Body of pancreas (tissue), 4 donors: ENCODE results near the gene UBALD1. TPM values are rescaled to one million over a fixed set of nuclear protein-coding genes. Genes with fewer than 3 reads are reported as not detected.

Experiments
- ATAC-seq: fragments of 150-250 bp; one replicate; pipeline ENCODE4 v1.9.1; 2016
- DNase-seq, 4 donors: peaks; one replicate each; pipeline ENCODE4 v3.0.0-alpha.2; 2019
- H3K27ac ChIP-seq, 4 donors: fragments of 200-600 bp; sonication (generic); 1 replicate in 3 of 4; 2 replicates in 1 of 4; pipeline versions ENCODE4 v1.5.1 to v1.6.1; 2016 to 2019; ENCODE audit warnings: mild to moderate bottlenecking in 1 of 4, mixed read lengths in 1 of 4, moderate library complexity in 1 of 4
- H3K27me3 ChIP-seq, 2 donors: fragments of 200-600 bp; sonication (generic); one replicate each; pipeline ENCODE4 v1.6.0; 2016; ENCODE audit warnings: mild to moderate bottlenecking in 1 of 2
- H3K36me3 ChIP-seq, 2 donors: fragments of 200-600 bp; sonication (generic); replicated peaks in 1 of 2; 2 replicates each; pipeline ENCODE4 v1.5.1; 2016; ENCODE audit warnings: low read depth in 2 of 2; ENCODE audit not compliant: insufficient read depth in 1 of 2
- H3K4me1 ChIP-seq: fragments of 200-600 bp; sonication (generic); one replicate; pipeline ENCODE4 v1.6.0; 2016
- H3K4me3 ChIP-seq, 2 donors: fragments of 200-600 bp; sonication (generic); 1 replicate in 1 of 2; 2 replicates in 1 of 2; pipeline ENCODE4 v1.5.1; 2016 to 2019
- H3K9me3 ChIP-seq, 3 donors: fragments of 200-600 bp; sonication (generic); 1 replicate in 2 of 3; 2 replicates in 1 of 3; pipeline ENCODE4 v1.5.1; 2016
- CTCF ChIP-seq, 7 experiments: fragments of 450-650 bp in 4 of 7; fragments of 200-600 bp in 3 of 7; sonication (generic) in 3 of 7; IDR thresholded peaks; one replicate each; pipeline ENCODE4 v1.5.1; 2016 to 2019; ENCODE audit warnings: antibody characterized with exemption in 7 of 7
- POLR2A ChIP-seq, 3 donors: fragments of 450-650 bp; IDR thresholded peaks; one replicate each; pipeline ENCODE4 v1.6.1; 2016; ENCODE audit warnings: antibody characterized with exemption in 3 of 3, mild to moderate bottlenecking in 2 of 3
- WGBS, 2 donors: methylation state at CpG; one replicate each; pipeline ENCODE4 v1.1.5; 2017; 5-methylcytosine and 5-hydroxymethylcytosine counted together
- intact Hi-C: fragments of 100-400 bp; cut with DNase I; formaldehyde crosslinking; loops from one replicate; pipeline ENCODE4 v1.15.1; 2023
- total RNA-seq, 2 donors: library from RNA; depleted of rRNA; stranded (reverse); fragments of >200 nt; gene quantifications; one replicate each; pipeline ENCODE4 v1.1.0, GENCODE V29; 2016

The UBALD1 gene
- total RNA-seq, 2 donors from 2014 or later = 11.9 to 19.4 TPM

- intact Hi-C loops = no loop called here
- Histone ChIP-seq H3K4me3 (no peak overlapping the region), H3K4me1 (peaks cover 5% of the 10 kb centered on the region), H3K9me3 (no peaks in the 10 kb centered on the region), H3K36me3 (no peaks in the 10 kb centered on the region), H3K27ac (no peak overlapping the region), H3K27me3 (no peaks in the 10 kb centered on the region)
- TF ChIP-seq POLR2A (IDR thresholded peaks at IDR 0.05) = no peak
- no peak for DNase-seq
- no peak for ATAC-seq
- 86 to 92% methylated on average over 4 to 12 of the region's 13 CpGs for WGBS, 2 donors
Observed at GRCh38 chr16:4636196-4636595, 21.5 kb upstream of the UBALD1 start.

GRCh38 chr16:4634768-4635167, 20.1 kb upstream of the UBALD1 start:
- Histone ChIP-seq H3K27me3 (no peaks in the 10 kb centered on the region), H3K27ac (no peak overlapping the region), H3K4me1 (no peaks in the 10 kb centered on the region), H3K36me3 (no peaks in the 10 kb centered on the region), H3K9me3 (no peaks in the 10 kb centered on the region), H3K4me3 (no peak overlapping the region)
- WGBS, 2 donors = 92 to 100% methylated on average over 1 to 12 of the region's 12 CpGs
- no peak for DNase-seq
- TF ChIP-seq CTCF (IDR thresholded peaks at IDR 0.05) (no peak), POLR2A (IDR thresholded peaks at IDR 0.05) (no peak)
- no peak for ATAC-seq
- intact Hi-C loops = no loop called here

- Histone ChIP-seq H3K4me1 (no peaks in the 10 kb centered on the region), H3K4me3 (no peak overlapping the region), H3K27me3 (no peaks in the 10 kb centered on the region), H3K27ac (no peak overlapping the region), H3K9me3 (no peaks in the 10 kb centered on the region), H3K36me3 (no peaks in the 10 kb centered on the region)
- WGBS, 2 donors = 93 to 94% methylated on average over 16 to 20 of the region's 20 CpGs
- DNase-seq (no peak), ATAC-seq (peak; percentile 24)
- intact Hi-C loops = no loop called here
- TF ChIP-seq CTCF (IDR thresholded peaks at IDR 0.05) (no peak), POLR2A (IDR thresholded peaks at IDR 0.05) (no peak)
Observed at GRCh38 chr16:4633910-4634635, 19.4 kb upstream of the UBALD1 start.

GRCh38 chr16:4631444-4631843, 16.8 kb upstream of the UBALD1 start:
- 100% methylated on average over 1 of the region's 1 CpG for WGBS, 2 donors
- Histone ChIP-seq H3K36me3 (no peaks in the 10 kb centered on the region), H3K9me3 (no peaks in the 10 kb centered on the region), H3K4me1 (peaks cover 9% of the 10 kb centered on the region), H3K27me3 (no peaks in the 10 kb centered on the region), H3K4me3 (no peak overlapping the region), H3K27ac (no peak overlapping the region)
- DNase-seq = no peak
- no peak for ATAC-seq
- intact Hi-C loops = no loop called here
- TF ChIP-seq POLR2A (IDR thresholded peaks at IDR 0.05) = no peak
- no peak for TF ChIP-seq CTCF (IDR thresholded peaks at IDR 0.05)

GRCh38 chr16:4628283-4628682, 13.6 kb upstream of the UBALD1 start:
- WGBS, 2 donors = 93 to 94% methylated on average over 7 to 9 of the region's 9 CpGs
- intact Hi-C loops = no loop called here

More at GRCh38 chr16:4628283-4628682, 13.6 kb upstream of the UBALD1 start:
- DNase-seq = no peak
- TF ChIP-seq CTCF (IDR thresholded peaks at IDR 0.05) (no peak), POLR2A (IDR thresholded peaks at IDR 0.05) (no peak)
- H3K36me3 ChIP-seq = no peaks in the 10 kb centered on the region
- no peak overlapping the region for H3K27ac ChIP-seq
- no peak overlapping the region for H3K4me3 ChIP-seq
- H3K9me3 ChIP-seq = no peaks in the 10 kb centered on the region
- H3K27me3 ChIP-seq = no peaks in the 10 kb centered on the region
- peaks cover 29% of the 10 kb centered on the region for H3K4me1 ChIP-seq
- ATAC-seq = no peak
